NB4 (cell line): ENCODE measurements around the gene ERCC6L.
"Not testable (repeated sequence)": the region's sequence is repeated elsewhere in the genome, so short reads cannot be mapped to it uniquely, and the experiment has no call there.

Experiments used
- DNase-seq: peaks from one replicate; pipeline ENCODE4 v3.0.0; 2010; ENCODE audit warnings: low read depth
- H3K4me3 ChIP-seq: one replicate; pipeline ENCODE4 v1.5.1; 2011; ENCODE audit warnings: mild to moderate bottlenecking, low read depth, low read length, moderate library complexity
- CTCF ChIP-seq: IDR thresholded peaks from one replicate; pipeline ENCODE4 v1.5.1; 2012; ENCODE audit warnings: low read depth, low read length
- MYC ChIP-seq: IDR thresholded peaks from 2 replicates; pipeline ENCODE4 v1.6.1; 2011; ENCODE audit warnings: low read depth, low read length
- POLR2A ChIP-seq: IDR thresholded peaks from 2 replicates; pipeline ENCODE4 v1.6.1; 2011; ENCODE audit warnings: mild to moderate bottlenecking; ENCODE audit not compliant: insufficient read length; ENCODE audit errors: extremely low read depth
- TF ChIP-seq, protein P1 (sequence below): IDR thresholded peaks from 2 replicates; pipeline ENCODE4 v1.6.1; 2011; ENCODE audit warnings: low read depth, low read length

The ERCC6L gene

GRCh38 chrX:72182924-72183323 lies 55.9 kb downstream of the ERCC6L start:
- TF ChIP-seq POLR2A: no peak
- TF ChIP-seq, protein P1, sequence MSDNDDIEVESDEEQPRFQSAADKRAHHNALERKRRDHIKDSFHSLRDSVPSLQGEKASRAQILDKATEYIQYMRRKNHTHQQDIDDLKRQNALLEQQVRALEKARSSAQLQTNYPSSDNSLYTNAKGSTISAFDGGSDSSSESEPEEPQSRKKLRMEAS: no peak
- no peak for DNase-seq
- H3K4me3 ChIP-seq: no peak overlapping the region

DNA sequence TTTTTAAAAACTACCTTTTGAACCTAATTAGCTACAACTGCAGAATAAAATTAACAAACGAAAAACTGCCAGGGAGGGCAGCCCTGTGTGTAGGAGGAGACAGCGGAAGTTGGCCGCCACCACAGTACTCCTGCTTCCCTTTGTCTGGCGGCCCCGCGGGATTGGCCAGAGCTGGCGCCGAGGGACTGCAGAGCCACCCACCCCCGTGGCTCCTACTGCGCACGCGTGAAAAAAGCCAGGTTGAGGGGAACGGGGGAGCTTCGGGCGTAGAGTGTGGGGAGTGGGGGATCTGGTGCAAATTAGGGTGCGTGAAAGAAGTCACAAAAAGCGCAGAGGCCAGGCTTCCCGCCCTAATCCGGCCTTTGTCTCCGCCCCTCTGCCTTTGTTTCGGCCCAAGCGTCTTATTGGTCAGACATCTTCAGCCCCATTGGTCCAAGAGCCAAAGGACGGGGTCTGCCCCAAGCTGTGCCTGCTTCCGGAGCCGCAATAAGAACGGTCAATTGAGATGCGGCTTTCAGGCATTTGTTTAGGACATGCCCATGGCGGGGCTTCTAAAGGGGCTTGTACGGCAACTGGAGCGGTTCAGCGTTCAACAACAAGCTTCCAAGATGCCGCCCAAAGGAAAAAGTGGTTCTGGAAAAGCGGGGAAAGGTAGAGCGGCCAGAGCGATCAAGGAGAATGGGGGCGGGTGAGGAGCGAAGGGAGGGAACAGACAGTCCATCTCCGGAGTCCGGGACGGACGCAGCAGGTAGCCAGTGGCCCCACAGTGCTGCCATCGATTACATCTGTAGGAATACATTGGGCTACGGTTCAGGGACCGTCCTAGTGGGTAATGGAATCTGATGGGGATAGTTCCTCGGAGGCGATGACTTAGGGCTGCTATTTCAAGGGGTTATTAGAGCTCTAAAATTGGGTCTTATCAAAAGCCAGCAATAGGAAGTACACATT lies 57.4 kb downstream of the ERCC6L start, which contains the start of gene PIN4:
TSS of gene PIN4 (plus strand) at position 580 of the 948 bp plus-strand sequence. CDS start at position 609, 29 bp downstream.
- TF ChIP-seq, protein P1: peak; percentile 72
- TF ChIP-seq CTCF (no peak), POLR2A (peak; percentile 53), MYC (peak; percentile 45; the same call in 1 of the 2 replicates)

GRCh38 chrX:72180539-72180938 lies 58.3 kb downstream of the ERCC6L start:
- DNase-seq: peak; percentile 38
- peak overlapping the region; percentile 95 for H3K4me3 ChIP-seq
- TF ChIP-seq CTCF (no peak), POLR2A (no peak), MYC (no peak)
- TF ChIP-seq, protein P1: no peak

More for the DNA sequence above, 57.4 kb downstream of the ERCC6L start, which contains the start of gene PIN4:
- DNase-seq: peak; percentile 96
- peak within 1 kb of the TSS; percentile 95 for H3K4me3 ChIP-seq

GRCh38 chrX:72176981-72177380 lies 61.8 kb downstream of the ERCC6L start:
- H3K4me3 ChIP-seq: no peak overlapping the region
- DNase-seq: no peak
- TF ChIP-seq MYC (no peak), CTCF (no peak), POLR2A (no peak)

- not testable (repeated sequence) for H3K4me3 ChIP-seq, DNase-seq
Observed at GRCh38 chrX:72176289-72176688, 62.5 kb downstream of the ERCC6L start.

DNA sequence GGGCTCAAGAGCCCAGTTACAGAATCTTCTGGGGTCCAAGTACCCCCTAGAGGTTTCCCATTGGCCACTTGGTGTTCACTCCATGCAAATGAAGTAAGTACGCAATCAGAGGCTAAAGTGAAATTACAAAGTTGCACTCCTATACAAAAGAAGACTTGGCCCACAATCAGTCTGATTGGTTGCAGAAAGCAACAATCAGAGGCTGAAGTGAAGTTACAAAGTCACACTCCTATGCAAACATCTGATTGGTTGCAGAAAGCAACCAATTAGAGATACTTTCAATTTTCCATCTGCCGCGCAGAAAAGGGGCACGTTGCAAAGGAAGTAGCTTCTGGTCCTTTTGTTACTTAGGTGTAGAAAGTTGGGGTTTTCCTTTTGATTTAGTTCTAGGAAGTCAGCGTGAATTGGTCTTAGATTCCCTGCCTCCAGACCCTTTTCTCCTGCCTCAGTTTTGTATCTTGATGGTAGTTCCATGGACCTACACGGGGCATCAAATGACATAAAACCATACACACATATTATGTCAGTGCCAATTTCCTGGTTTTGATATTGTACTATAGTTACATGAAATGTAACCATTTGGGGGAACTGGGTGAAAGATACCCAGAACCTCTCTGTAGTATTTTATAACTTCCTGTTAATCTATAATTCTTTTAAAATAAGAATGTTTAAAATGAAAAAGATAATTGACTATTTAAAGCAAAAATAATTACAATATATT lies 69.7 kb downstream of the ERCC6L start:
- no peak overlapping the region for H3K4me3 ChIP-seq
- DNase-seq: peak; percentile 2
- TF ChIP-seq CTCF: no peak
- TF ChIP-seq MYC: no peak
- TF ChIP-seq, protein P1: no peak
- no peak for TF ChIP-seq POLR2A
